Stimulated activated CD4-positive, alpha-beta T cell treated with anti-CD3 and anti-CD28 coated beads, Interleukin-1b, Interleukin-23, amount 100 ng/mL, for 24 hours (primary cell): ENCODE measurements around the gene ZBTB7B.

Experiments used
- DNase-seq, 4 experiments: peaks; one replicate each; pipeline ENCODE4 v3.0.0-alpha.2; 2020; ENCODE audit warnings: low read depth in 4 of 4, low spot score in 1 of 4

Gene ZBTB7B

GRCh38 chr1:155016231-155016831, 13.7 kb downstream of the ZBTB7B start:
- no peak for DNase-seq

GRCh38 chr1:155017041-155017945, 14.7 kb downstream of the ZBTB7B start:
- DNase-seq = peak; percentile 67 to 93 (median 84)

- no peak for DNase-seq
Observed at GRCh38 chr1:155017946-155018316, 15.3 kb downstream of the ZBTB7B start.

- DNase-seq = no peak
Observed at GRCh38 chr1:155018617-155019348, 16.2 kb downstream of the ZBTB7B start.

DNA sequence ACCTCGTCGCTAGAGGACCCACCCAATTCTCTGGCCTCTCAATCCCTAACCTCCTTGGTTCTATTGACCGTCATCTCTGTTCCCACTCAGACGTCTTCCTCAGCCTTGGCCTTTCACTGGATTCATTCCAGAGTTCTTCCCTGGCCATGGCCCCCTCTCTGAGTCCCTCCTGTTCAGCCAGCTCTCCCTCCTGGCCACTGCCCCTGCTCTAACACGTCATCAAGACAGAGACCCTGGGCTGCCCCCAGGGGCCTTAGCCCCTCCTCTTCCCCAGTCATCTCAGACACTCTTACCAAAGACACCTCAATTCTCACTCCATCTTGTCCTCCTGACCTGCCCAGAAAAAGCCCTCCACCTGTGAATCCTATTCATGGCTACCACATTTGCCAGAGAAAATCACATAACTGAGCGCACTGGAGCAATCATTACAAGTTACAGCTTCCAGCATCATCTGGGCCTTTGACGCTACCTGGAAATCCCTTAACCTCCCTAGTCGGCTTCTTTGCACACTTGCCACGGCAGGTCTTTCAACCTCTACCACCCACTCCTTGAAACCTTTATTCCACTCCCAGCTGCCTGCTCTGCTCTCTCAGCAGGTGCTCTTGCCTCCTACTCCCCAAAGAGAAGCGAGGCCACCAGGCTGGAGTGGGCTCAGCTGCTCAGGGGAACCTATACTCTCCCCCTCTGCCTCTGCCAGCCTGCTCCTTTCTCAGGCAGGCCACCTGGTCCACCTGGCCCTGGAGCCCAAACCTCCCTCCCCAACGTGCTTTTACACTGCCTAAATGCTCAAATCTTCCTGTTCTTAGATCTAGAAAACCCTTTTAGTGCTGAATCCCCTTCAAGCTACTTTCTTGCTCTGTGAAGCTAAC, 17.0 kb downstream of the ZBTB7B start:
- DNase-seq = no peak

- no peak for DNase-seq
Observed at GRCh38 chr1:155022136-155022926, 19.7 kb downstream of the ZBTB7B start.

DNA sequence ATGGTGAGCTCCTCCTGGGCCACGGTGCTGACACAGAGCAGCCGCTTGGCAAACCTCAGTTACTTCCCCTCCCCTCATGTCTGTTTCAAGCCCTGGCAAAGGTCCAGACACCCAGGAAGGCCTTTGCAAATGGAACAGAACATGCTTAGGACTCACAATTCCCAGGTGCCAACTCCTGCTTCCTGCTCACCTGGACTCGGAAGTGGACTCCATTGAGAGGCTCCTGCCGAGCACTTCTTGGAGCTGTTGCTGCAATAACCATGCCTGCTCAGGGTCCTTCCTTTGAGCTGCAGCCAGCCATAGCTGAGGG, 20.3 kb downstream of the ZBTB7B start:
- no peak for DNase-seq

- no peak for DNase-seq
Observed at GRCh38 chr1:155023627-155024026, 21.0 kb downstream of the ZBTB7B start.

DNA sequence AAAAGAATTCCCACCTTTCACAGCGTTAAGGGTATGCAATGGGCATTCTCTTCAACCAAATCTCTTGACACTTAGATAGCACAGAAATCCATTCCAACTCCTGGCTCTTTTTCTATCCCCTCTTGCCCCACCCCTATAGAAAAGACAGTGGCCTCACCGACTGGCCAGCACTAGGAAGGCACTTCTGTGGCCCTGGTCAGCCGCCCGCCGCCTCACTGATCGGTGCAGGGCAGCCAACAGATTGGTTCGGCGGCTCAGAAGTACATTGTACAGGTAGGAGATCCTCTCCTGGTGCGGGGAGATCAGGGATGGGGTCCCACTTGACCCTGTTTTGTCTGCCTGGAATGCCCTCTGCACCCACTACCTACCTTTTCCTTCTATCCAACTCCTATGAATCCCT, 21.7 kb downstream of the ZBTB7B start:
- no peak for DNase-seq

DNA sequence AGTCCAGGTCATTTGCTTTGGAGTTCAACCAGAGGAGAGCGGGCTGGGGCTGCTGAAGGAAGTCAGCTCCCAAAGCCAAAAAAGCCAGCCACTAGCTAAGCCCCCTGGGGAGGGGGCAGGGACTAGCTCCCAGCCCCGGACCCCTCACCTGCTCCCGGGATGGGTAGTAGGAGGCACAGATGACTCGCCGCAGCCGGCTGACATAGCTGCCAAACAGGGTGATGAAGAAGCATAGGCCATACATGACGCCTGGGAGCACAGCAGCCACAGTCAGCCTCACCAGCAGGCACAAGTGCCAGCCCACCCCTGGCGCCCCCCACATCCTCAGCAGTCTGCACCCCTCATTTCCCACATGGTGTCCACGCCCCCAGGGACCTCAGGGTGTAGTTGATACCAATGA, 23.6 kb downstream of the ZBTB7B start:
- no peak for DNase-seq

GRCh38 chr1:155026588-155026987, 24.0 kb downstream of the ZBTB7B start:
- DNase-seq = no peak

DNA sequence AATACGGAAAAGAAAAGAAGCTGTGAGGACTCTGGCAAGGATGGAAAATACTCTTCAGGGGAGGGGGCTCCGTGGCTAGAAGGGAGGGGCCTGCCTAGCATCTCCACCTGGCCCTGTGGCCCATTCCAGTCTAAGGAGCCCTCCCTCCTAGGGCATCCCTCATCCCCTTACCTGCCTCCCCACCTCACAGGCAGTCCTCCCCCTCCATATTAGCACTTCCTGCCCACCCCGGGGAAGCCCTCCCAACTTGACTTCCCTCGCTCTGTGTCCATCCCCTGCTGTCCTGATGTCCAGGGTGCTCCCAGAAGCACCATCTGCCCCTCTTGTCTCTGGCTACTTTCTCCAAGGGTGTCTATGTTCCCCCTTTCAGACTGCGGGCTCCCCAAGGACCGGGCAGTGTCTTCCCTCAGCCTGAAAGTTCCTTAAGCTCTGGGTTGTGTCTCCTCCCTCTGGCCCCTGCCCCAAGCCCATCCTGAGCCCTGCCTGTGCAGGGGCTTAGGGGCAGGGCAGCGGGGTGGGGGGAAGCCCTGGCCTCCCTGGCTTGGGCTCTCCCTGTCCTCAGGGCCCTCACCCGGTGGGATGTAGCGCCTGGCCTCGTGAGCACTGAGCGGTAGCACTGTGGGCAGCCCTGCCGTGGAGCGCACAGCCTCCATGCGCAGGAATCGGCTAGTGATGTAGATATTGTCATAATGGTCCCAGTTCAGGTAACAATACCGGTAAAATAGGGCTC, 27.1 kb downstream of the ZBTB7B start:
- no peak for DNase-seq

DNA sequence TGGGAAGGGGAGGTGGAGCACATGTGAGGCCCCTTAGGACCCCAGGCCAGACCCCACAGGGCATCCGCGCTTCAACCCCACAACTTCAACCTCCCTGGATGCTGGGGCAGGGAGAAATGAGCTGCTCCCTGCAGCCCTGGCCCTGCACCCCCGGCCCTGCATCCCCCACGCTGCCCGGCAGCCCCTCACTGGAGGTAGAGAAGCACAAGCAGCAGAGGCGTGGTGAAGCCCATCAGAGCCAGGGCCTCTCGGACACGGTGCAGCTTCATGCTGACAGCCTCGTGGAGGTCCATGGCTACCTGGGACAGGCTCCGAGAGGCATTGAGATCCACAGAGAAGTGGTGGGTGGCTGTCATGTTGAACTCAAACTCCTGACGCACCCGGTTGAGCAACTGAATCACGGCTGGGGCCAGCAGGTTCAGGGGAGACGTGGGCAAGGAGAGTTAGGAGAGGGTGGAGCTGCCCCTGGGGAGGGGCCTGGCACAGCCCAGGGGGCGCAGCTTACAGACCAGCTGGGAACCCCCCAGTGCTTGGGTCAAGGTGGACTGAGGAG, 27.7 kb downstream of the ZBTB7B start:
- no peak for DNase-seq

DNA sequence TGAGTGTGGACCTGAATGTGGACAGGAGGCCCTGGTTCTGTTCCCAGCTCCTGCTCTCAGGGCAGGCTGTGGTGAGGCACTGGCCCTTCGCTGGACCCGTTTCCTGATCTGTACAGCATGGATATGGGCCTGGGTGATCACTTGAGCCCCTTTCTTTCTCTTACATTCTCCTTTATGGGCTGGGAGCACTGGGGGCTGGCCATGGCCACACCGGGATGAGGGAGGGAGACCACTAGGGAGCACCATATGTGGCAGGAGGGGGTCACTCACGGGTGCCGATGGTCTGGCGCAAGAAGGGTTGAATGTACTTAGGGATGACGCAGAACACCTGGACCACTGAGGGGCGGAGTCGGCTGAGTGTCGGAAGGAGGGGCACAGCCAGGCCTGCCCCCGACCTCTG, 28.3 kb downstream of the ZBTB7B start:
- DNase-seq = no peak

DNA sequence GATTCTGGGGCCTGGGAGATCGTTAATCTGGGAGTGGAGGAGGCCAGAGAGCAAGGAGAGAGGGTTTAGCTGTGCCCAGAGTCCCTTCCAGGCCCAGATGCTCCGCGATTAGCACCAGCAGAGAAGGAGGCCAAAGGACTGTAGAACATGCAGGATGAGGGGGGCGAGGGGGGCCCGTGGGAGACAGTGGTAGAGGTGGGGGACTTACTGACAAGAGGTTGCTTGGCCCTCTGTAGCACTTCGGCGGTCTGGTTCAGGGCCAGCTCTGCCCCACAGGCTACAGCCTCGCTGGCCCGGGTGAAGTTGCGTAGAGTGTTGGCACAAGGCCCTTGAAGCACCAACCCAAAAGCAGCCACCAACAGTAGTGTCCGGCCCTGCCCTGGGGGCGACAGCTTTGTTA, 30.3 kb downstream of the ZBTB7B start:
- no peak for DNase-seq

DNA sequence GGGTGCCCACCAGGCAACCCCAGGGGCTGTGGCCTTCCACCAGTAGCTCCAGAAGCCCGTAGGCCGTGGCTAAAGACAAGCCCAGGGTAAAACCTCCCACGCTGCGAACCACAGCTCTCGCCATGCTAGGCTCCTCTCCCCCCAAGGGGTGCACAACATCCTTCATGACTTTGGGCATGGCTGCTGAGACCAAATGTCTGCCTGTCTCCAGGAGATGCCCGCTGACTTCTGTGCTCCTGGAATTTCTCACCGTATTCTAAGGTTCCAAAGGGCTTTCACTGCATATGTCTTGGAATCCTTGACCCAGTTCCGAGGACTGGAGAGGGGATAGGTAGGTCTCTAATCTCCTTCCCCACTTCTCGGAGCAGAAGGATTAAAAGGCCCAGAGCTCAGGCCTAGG, 30.9 kb downstream of the ZBTB7B start, which contains the start of the genes DCST1 and DCST2:
DCST1 (plus strand) TSS at position 301 of the 400 bp plus-strand sequence. CDS start 213 bp downstream, outside the sequence.
DCST2 (minus strand) TSS at position 258 of the 400 bp plus-strand sequence; CDS start at position 178, 80 bp downstream.
- DNase-seq = no peak

DNA sequence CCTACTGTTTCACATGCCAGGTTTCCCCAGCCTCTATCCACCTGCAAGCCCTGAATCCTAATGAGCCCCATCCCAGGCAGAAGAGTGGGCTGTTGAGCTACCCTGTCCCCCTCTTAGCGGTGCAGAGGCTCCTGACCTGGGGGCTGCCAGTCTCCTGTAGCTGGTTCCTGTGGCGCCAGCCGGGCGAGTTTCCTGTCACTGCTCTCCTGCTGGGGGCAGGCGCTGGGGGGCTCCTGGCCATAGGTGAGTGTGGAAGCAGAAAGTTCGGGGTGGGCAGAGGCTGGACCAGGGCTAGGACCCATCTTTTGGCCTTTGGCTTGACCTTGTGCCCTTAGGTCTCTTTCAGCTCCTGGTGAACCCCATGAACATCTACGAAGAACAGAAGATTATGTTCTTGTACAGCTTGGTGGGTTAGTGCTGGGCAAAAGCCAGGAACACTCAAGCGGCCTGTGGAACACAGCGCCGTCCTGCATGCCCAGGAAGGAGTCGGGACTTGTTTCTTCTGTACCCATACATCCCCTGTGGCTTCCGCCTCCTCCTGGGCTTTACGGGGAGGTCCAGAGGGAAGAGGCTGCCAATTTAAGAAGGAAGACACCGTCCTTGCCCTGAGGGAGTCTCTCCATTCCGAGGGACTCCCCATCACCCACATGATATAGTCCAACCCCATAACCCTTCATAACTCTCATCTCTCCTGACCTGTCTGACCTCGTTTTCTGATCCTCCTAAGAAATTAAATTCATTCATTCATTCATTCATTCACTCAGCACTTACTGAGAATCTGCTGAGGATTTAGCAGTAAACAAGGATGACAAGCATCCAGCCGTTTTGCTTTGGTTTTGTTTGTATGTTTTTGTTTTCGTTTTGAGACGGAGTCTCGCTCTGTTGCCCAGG, 32.0 kb downstream of the ZBTB7B start:
- no peak for DNase-seq

GRCh38 chr1:155035936-155036335, 33.3 kb downstream of the ZBTB7B start:
- DNase-seq = no peak
